Measurements from ENCODE around the gene MKI67.
"Not testable (repeated sequence)": the region's sequence is repeated elsewhere in the genome, so short reads cannot be mapped to it uniquely, and the experiment has no call there.

Gene MKI67, protein sequence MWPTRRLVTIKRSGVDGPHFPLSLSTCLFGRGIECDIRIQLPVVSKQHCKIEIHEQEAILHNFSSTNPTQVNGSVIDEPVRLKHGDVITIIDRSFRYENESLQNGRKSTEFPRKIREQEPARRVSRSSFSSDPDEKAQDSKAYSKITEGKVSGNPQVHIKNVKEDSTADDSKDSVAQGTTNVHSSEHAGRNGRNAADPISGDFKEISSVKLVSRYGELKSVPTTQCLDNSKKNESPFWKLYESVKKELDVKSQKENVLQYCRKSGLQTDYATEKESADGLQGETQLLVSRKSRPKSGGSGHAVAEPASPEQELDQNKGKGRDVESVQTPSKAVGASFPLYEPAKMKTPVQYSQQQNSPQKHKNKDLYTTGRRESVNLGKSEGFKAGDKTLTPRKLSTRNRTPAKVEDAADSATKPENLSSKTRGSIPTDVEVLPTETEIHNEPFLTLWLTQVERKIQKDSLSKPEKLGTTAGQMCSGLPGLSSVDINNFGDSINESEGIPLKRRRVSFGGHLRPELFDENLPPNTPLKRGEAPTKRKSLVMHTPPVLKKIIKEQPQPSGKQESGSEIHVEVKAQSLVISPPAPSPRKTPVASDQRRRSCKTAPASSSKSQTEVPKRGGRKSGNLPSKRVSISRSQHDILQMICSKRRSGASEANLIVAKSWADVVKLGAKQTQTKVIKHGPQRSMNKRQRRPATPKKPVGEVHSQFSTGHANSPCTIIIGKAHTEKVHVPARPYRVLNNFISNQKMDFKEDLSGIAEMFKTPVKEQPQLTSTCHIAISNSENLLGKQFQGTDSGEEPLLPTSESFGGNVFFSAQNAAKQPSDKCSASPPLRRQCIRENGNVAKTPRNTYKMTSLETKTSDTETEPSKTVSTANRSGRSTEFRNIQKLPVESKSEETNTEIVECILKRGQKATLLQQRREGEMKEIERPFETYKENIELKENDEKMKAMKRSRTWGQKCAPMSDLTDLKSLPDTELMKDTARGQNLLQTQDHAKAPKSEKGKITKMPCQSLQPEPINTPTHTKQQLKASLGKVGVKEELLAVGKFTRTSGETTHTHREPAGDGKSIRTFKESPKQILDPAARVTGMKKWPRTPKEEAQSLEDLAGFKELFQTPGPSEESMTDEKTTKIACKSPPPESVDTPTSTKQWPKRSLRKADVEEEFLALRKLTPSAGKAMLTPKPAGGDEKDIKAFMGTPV (N-terminal part only)

GRCh38 chr10:128125944-128126764 is at the start of gene MKI67:
Gene MKI67, minus strand, starts transcription at chr10:128126423. Its CDS starts 756 bp downstream, at chr10:128125667.
- peak; percentile 97 for DNase-seq (ENCODE audit: low spot score)

GRCh38 chr10:128174581-128175559 is 48.6 kb upstream of the MKI67 start:
- DNase-seq (ENCODE audit: low spot score): no peak

- no peak for DNase-seq (ENCODE audit: low spot score)
These were observed 47.2 kb upstream of the MKI67 start for GRCh38 chr10:128173386-128173785.

- DNase-seq (ENCODE audit: low spot score): no peak
These were observed 46.5 kb upstream of the MKI67 start for GRCh38 chr10:128172756-128173155.

DNA sequence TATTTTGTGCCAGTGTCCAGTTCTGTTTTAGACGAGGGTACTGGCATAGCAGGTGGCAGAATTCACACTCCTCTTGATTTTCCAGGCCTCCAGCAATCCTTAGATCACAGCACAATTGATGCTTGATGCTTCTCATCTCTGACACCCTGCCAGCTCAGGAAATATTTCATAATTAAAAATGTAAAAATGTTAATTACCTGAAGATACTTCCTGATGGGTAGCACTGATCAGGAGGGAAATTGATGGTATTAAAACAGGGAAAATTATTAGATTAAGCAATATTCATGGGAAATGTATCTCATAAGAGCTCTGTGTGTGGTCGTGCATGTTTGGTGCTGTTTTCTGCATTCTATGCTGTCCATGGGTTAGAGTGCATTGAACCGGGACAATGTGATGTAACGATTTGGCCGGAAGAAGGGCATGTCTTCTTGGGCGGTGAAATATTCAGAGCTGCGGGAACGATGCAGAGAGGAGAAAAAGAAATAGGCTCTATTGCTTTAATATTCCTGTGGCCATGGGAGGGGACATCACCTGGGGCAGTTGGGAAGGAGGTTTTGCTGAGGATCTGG is 43.7 kb upstream of the MKI67 start:
- no peak for DNase-seq (ENCODE audit: low spot score)

DNA sequence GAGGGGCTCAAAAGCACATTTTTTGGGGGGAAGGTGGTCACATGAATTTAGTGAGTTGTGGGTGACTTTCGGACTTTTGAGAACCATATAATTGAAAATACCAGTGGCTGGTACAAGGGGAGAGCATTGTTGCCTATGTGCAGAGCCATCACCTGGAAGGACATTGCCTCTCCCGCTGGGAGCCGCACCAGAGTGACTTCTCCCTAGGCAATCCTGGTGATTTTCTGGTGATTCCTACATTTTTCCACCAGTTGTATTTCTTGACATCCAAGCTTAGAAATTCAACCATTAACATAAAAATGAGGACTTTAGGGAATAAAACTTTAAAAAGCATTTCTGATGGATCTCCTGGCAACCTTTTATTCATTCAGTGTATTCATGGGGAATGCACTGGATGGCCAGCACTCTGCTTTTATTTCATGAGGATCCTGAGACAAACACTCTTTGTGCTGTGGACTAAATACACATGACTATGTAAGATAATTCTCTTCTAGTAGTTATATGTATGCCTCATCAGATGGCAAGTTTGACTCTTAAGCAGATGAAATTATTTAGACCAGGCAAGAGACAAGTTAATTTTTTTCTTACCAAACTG is 41.8 kb upstream of the MKI67 start:
- DNase-seq (ENCODE audit: low spot score): no peak

DNA sequence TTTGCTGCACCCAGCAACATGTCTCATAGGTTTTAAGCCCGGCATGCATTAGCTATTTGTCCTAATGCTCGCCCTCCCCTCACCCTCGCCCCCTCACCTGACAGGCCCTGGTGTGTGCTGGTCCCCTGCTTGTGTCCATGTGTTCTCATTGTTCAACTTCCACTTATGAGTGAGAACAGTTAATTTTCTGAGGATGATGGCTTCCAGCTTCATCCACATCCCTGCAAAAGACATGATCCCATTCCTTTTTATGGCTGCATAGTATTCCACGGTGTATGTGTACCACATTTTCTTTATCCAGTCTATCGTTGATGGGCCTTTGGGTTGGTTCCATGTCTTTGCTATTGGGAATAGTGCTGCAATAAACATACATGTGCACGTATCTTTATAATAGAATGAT is 40.9 kb upstream of the MKI67 start:
- not testable (repeated sequence) for DNase-seq (ENCODE audit: low spot score)

GRCh38 chr10:128166151-128166550 is 39.9 kb upstream of the MKI67 start:
- DNase-seq (ENCODE audit: low spot score): no peak

DNA sequence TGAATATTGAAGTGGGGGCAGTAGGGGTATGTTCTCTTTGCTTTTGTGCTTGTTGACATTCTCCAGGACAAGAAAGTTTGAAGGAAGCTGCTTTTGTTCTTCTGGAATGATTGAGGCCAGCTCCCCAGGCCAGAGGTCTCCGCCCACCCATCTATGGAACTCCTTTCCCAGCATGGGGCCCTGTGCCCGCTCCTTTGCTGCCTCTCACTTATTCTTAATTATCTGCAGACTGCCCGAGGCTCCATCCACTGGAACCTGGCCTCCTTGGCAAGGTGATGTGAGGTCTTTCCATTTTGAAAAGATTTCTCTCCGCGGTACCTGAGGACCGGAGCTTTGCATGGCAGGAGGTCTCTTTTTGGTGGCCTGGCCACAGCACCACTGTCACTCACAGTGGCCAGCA is 39.3 kb upstream of the MKI67 start:
- DNase-seq (ENCODE audit: low spot score): no peak

- no peak for DNase-seq (ENCODE audit: low spot score)
These were observed 37.5 kb upstream of the MKI67 start for GRCh38 chr10:128163701-128164100.

GRCh38 chr10:128161031-128161430 is 34.8 kb upstream of the MKI67 start:
- DNase-seq (ENCODE audit: low spot score): no peak

DNA sequence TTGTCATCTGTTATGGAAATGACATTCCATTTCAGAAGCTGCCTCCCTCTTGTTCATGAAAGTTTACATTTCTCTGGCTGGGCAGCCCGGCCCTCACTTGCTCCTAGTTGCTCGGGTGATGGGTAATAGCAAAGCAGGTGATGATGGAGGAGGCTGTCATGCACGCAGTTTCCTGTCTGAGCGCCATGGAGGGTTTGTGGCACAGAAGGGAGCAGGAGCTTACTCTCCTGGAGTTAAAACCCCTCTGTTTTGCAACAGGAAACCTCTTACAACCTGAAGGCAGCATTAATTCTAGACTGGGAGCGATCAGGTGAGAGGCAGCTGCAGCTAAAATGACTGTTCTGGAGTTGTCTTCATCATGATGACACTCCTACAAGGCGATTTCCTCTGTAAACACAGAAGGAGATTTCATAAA is 34.1 kb upstream of the MKI67 start:
- no peak for DNase-seq (ENCODE audit: low spot score)

DNA sequence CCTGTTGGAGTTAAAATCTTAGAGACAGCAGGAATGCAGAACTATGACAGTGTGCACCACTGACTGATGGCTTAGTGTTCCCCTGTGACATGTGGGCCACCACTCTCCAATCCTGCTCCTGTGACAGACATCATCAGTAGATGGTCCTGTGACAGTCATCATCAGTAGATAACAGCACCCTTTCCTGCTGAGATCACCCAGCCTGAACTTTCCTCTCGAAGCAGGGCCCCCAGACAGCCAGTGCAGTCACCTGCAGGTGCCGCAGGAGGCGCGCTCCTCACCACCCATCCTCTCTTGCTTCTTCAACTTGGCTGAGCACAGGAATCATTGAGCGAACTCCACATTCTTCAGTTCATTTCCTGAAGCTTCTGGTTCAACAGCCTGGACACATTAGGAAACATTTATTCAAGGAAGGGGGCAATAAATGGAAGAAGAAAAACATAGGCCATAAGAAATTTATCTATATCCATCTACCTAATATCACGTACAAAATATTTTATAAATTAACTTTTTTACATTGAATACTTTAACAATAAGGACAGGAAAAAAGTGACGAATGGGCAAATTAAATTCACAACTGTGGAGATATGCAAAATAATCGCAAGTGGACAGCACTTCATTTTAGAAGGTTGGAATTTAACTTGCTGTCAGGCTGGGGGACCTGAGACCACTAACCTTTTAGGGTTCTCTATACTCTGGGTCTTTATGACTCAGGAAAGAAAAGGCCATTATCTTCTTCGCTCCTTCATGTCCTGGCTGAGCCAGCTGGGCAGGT is 32.0 kb upstream of the MKI67 start:
- DNase-seq (ENCODE audit: low spot score): no peak

DNA sequence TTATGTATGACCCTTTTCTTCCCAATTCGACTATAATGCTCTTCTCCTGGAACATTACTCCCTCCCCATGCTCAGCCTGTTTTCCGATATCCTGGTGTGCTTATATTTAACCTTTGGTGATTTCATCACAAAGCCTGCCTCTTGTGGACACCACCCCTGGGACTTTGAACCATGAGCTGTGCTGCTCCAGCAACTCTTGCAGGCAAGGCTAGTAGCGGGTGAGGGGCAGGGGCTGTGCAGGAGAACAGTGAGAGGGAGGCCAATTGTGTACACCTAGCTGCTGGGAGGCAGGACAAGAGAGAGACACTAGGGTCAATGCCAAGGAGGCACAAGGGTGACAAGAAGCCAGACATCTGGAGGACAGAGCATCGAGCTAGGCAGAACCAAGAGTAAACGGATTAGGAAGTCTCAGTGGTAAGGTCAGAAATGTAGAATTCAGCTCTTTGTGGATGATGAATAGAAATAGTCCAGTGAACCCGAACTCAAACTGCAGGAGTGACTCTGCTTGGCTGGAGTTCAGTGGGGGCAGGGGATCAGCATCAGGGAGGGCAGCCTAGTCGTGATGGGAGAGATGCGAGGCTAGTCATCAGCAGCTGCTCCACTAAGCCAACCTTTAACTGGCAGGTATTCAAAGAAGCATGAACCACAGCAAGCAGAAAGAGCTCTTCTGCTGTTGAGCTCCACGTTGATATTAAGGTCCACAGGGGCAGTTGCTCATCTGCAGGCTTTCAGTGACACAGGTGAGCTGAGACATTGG is 31.0 kb upstream of the MKI67 start:
- DNase-seq (ENCODE audit: low spot score): no peak

DNA sequence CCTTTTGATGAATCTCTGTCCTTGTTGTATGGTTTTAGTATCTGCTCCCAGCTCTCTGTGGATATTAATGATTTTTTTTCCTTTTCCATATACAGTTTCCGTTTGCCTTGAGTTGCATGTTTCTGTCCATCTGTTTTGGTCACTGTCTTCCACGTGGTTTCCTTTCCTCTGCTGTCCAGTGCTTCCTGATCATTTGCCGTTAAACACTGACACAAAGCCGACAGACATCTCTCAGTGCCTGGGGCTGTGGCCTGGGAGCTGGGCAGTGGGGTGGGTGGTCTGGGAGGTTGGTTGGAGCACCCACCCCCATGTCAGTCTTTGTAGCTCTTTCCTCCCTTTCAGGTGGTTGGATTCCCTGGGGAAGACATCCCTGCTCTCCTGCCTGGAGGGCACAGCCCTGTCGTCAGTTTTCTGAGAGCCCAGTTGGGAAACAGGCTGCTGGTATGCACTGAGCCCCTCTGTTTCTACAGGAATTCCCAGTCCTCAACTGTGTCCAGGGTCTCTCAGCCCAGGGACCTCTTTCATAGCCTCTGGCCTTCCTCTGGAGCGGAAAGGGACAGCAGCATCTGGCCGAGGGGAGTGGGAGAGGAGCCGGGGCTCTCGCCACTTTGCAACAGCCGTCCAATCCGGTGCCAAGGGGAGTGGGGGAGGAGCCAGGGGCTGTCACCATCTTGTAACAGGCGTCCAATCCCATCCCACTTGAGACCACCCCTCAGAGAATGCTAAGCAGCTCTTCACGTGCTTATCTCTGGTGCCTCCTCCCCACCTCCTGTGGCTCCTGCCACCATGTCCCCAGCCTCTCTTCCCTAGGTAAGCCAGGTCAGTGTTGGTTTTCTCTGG is 26.7 kb upstream of the MKI67 start:
- DNase-seq (ENCODE audit: low spot score): no peak

DNA sequence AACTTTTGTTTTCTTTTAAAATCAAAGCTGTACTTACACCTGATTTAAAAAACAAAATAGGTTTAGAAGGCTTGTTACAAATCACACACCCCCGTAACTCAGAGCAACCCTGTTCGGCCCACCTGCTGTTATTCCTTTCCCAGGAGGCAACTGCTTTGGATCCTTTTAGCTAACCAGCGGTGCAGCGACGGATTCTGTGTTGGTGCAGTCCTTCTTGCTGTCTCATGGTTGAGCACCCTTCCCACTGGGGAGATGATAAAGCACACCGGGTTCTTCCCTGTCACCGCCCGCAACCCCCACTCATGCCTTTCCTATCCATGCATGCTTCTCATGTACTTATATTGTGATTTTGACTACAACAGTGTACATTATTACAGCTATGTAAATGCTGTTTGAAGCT is 24.8 kb upstream of the MKI67 start:
- no peak for DNase-seq (ENCODE audit: low spot score)

DNA sequence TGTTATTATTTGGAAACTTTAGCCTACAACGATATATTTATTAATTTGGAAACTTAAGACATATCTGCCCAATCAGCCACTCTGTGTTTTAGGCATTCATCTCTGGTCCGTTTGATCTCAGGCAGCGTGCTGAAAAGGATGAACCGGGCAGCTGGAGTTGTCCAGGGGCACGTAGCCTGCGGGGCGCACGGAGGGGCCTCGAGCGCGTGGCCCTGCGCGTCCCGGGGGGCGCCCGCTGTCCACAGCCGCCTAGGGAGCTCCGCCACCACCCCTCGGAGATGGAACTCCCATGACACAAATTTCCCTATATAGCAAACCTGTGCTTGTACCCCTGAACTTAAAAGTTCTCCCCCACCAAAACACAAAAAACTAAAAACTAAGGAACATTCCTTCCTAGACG is 24.3 kb upstream of the MKI67 start:
- no peak for DNase-seq (ENCODE audit: low spot score)
